Measurements from ENCODE around the gene PMFBP1. TPM values are rescaled to one million over a fixed set of nuclear protein-coding genes. Genes with fewer than 3 reads are reported as not detected.
A peak's percentile ranks its signal among the peaks of the same experiment; 100 is the strongest.

Gene PMFBP1
- total and polyA plus RNA-seq, 12 donors: 0.15 to 2.4 (median 0.55) TPM

- Histone ChIP-seq H3K9me3 (replicated peaks in 1 of 3) (no peaks in the 10 kb centered on the region), H3K36me3 (replicated peaks in 1 of 2) (no peaks in the 10 kb centered on the region), H3K4me1 (replicated peaks in 1 of 2) (peaks cover 0 to 20% of the 10 kb centered on the region in 2 donors), H3K27me3 (no peaks in the 10 kb centered on the region), H3K4me3 (no peak overlapping the region), H3K27ac (peak overlapping the region in 1 of 5 donors; percentile 54)
- intact Hi-C loops (cut with DNase I): no loop called here
- DNase-seq: peak; percentile 27 to 95 (median 63)
- 59 to 64% (median 60%) methylated on average over 11 of the region's 11 CpGs for WGBS, 4 donors
- TF ChIP-seq POLR2A (IDR thresholded peaks at IDR 0.05) (no peak), CTCF (IDR thresholded peaks at IDR 0.05) (no peak)
These were observed 26.2 kb upstream of the PMFBP1 start for GRCh38 chr16:72198021-72198711.

- DNase-seq: no peak
- peak overlapping the region in 1 of 5 donors; percentile 54 for H3K27ac ChIP-seq
- TF ChIP-seq CTCF (IDR thresholded peaks at IDR 0.05) (no peak), POLR2A (IDR thresholded peaks at IDR 0.05) (no peak)
- H3K4me3 ChIP-seq: no peak overlapping the region
- WGBS, 4 donors: 45 to 73% (median 61%) methylated on average over 1 to 4 of the region's 4 CpGs
- intact Hi-C loops (cut with DNase I): no loop called here
- peaks cover 0 to 15% of the 10 kb centered on the region in 2 donors for H3K4me1 ChIP-seq (replicated peaks in 1 of 2)
- no peaks in the 10 kb centered on the region for H3K27me3 ChIP-seq
- no peaks in the 10 kb centered on the region for H3K9me3 ChIP-seq (replicated peaks in 1 of 3)
- H3K36me3 ChIP-seq (replicated peaks in 1 of 2): no peaks in the 10 kb centered on the region
These were observed 25.6 kb upstream of the PMFBP1 start for GRCh38 chr16:72197545-72197944.

- H3K4me1 ChIP-seq (replicated peaks in 1 of 2): peaks cover 0 to 15% of the 10 kb centered on the region in 2 donors
- DNase-seq: no peak
- no peaks in the 10 kb centered on the region for H3K27me3 ChIP-seq
- 79 to 83% (median 79%) methylated on average over 4 of the region's 4 CpGs for WGBS, 4 donors
- no peak overlapping the region for H3K4me3 ChIP-seq
- intact Hi-C loops (cut with DNase I): no loop called here
- H3K27ac ChIP-seq: no peak overlapping the region
- TF ChIP-seq POLR2A (IDR thresholded peaks at IDR 0.05): no peak
- TF ChIP-seq CTCF (IDR thresholded peaks at IDR 0.05): no peak
- H3K36me3 ChIP-seq (replicated peaks in 1 of 2): no peaks in the 10 kb centered on the region
- no peaks in the 10 kb centered on the region for H3K9me3 ChIP-seq (replicated peaks in 1 of 3)
These were observed 23.7 kb upstream of the PMFBP1 start for GRCh38 chr16:72195609-72196008.

- H3K36me3 ChIP-seq (replicated peaks in 1 of 2): no peaks in the 10 kb centered on the region
- 67 to 83% (median 78%) methylated on average over 3 of the region's 3 CpGs for WGBS, 4 donors
- intact Hi-C loops (cut with DNase I): no loop called here
These were observed 19.6 kb upstream of the PMFBP1 start for GRCh38 chr16:72191551-72191950.

More at GRCh38 chr16:72191551-72191950, 19.6 kb upstream of the PMFBP1 start:
- Histone ChIP-seq H3K4me3 (no peak overlapping the region), H3K4me1 (replicated peaks in 1 of 2) (peaks cover 0 to 13% of the 10 kb centered on the region in 2 donors), H3K9me3 (replicated peaks in 1 of 3) (no peaks in the 10 kb centered on the region), H3K27me3 (no peaks in the 10 kb centered on the region), H3K27ac (peak overlapping the region in 1 of 5 donors; percentile 6)
- TF ChIP-seq CTCF (IDR thresholded peaks at IDR 0.05) (no peak), POLR2A (IDR thresholded peaks at IDR 0.05) (no peak)
- DNase-seq: peak in 3 of 7 donors; percentile 10 to 39 (median 27)

Data from adrenal gland (tissue), 12 donors.